ENCODE data around the gene VTA1. TPM values are rescaled to one million over a fixed set of nuclear protein-coding genes. Genes with fewer than 3 reads are reported as not detected.

Gene VTA1
- total and polyA plus RNA-seq, 2 of the 8 experiments (the other 6 are each of a cell fraction or from before 2014, with no cell fraction given) = 63.6 to 67.0 TPM

- TF ChIP-seq SUZ12 (IDR thresholded peaks at IDR 0.05; ENCODE audit: low read length) = no peak
- no peak for TF ChIP-seq JUND (IDR thresholded peaks at IDR 0.05; ENCODE audit: low read length)
- no peak for TF ChIP-seq EP300 (IDR thresholded peaks at IDR 0.05; ENCODE audit: borderline replicate concordance in 1 of 2, low read depth in 2 of 2, low read length in 2 of 2)
- TF ChIP-seq HDAC2 (IDR thresholded peaks at IDR 0.05; ENCODE audit: borderline replicate concordance in 1 of 2, low read depth in 2 of 2, low read length in 2 of 2) = no peak
- no peak for TF ChIP-seq CHD1 (IDR thresholded peaks at IDR 0.05; ENCODE audit: low read depth, low read length)
- TF ChIP-seq EZH2 (IDR thresholded peaks at IDR 0.05; ENCODE audit: low read depth, low read length, severe bottlenecking) = no peak
Measured at GRCh38 chr6:142254513-142254912, 107.5 kb downstream of the VTA1 start (continued).

All from H1 (cell line).